ENCODE results near the gene KMT5B. TPM values are rescaled to one million over a fixed set of nuclear protein-coding genes. Genes with fewer than 3 reads are reported as not detected.

Gene KMT5B
- total RNA-seq: 27.3 and 35.2 TPM in 2 replicates

GRCh38 chr11:68213135-68213515 is at the start of gene KMT5B:
Gene KMT5B, minus strand, starts transcription at chr11:68213296. Its CDS starts 23,220 bp downstream, at chr11:68190076.

GRCh38 chr11:68121067-68121899 is 91.8 kb downstream of the KMT5B start, which contains the start of gene CHKA:
Gene CHKA, minus strand, starts transcription at chr11:68121388. Its CDS starts 211 bp downstream, at chr11:68121177.

Other genes starting within 250 kb of the KMT5B start
- 12.2 and 21.9 TPM in 2 replicates for gene UNC93B1, start 209.2 kb downstream of the KMT5B start, total RNA-seq
- gene ALDH3B1, start 203.0 kb downstream of the KMT5B start, total RNA-seq: 16.7 and 36.6 TPM in 2 replicates
- 96.4 and 115 TPM in 2 replicates for gene NDUFS8, start 182.6 kb downstream of the KMT5B start, total RNA-seq
- 129 and 141 TPM in 2 replicates for gene TCIRG1, start 174.3 kb downstream of the KMT5B start, total RNA-seq
- gene CHKA, start 91.9 kb downstream of the KMT5B start, total RNA-seq: 14.8 and 16.1 TPM in 2 replicates
- gene C11orf24, start 58.7 kb upstream of the KMT5B start, total RNA-seq: 28.6 and 68.5 TPM in 2 replicates
- 28.4 and 52.1 TPM in 2 replicates for gene LRP5, start 99.3 kb upstream of the KMT5B start, total RNA-seq
- 120 and 138 TPM in 2 replicates for gene PPP6R3, start 247.5 kb upstream of the KMT5B start, total RNA-seq

Data from uterine smooth muscle cell (primary cell).